HepG2 (cell line): ENCODE results near the gene RUNX3. TPM values are rescaled to one million over a fixed set of nuclear protein-coding genes. Genes with fewer than 3 reads are reported as not detected.

Source experiments
- HOXA3 ChIP-seq: sonication (generic); formaldehyde crosslinking; IDR thresholded peaks from 2 replicates; pipeline ENCODE4 v1.5.0; 2020; ENCODE audit warnings: missing genetic modification reagents
- NR1H2 ChIP-seq: sonication (generic); formaldehyde crosslinking; IDR thresholded peaks from 2 replicates; pipeline ENCODE4 v1.8.1; 2022; ENCODE audit warnings: low read depth, missing genetic modification reagents, borderline replicate concordance
- PHF20 ChIP-seq: sonication (generic); formaldehyde crosslinking; IDR thresholded peaks from 2 replicates; pipeline ENCODE4 v1.5.0; 2020; ENCODE audit warnings: mild to moderate bottlenecking, missing genetic modification reagents
- TFDP1 ChIP-seq: IDR thresholded peaks from 2 replicates; pipeline ENCODE4 v1.6.1; 2016; ENCODE audit warnings: missing compliant biosample characterization, missing genetic modification reagents, borderline replicate concordance
- ZHX2 ChIP-seq, 2 experiments: sonication (generic) in 1 of 2; formaldehyde crosslinking in 1 of 2; IDR thresholded peaks; 2 replicates each; pipeline versions ENCODE4 v1.6.1 to v1.9.0; 2014 to 2022; ENCODE audit warnings: antibody characterized with exemption in 1 of 2, borderline replicate concordance in 1 of 2, inconsistent platforms in 1 of 2, low read depth in 1 of 2, missing genetic modification reagents in 1 of 2
- ZMYM2 ChIP-seq: sonication (generic); formaldehyde crosslinking; IDR thresholded peaks from 2 replicates; pipeline ENCODE4 v1.8.0; 2022; ENCODE audit warnings: mild to moderate bottlenecking, missing genetic modification reagents
- ZNF124 ChIP-seq: sonication (generic); formaldehyde crosslinking; IDR thresholded peaks from 2 replicates; pipeline ENCODE4 v1.4.0; 2020; ENCODE audit warnings: missing genetic modification reagents
- ZNF17 ChIP-seq: sonication (generic); formaldehyde crosslinking; IDR thresholded peaks from 2 replicates; pipeline ENCODE4 v1.5.0; 2020; ENCODE audit warnings: mild to moderate bottlenecking, missing genetic modification reagents
- ZNF329 ChIP-seq: sonication (generic); formaldehyde crosslinking; IDR thresholded peaks from 2 replicates; pipeline ENCODE4 v1.9.0; 2021; ENCODE audit warnings: low read depth, mild to moderate bottlenecking, missing genetic modification reagents
- ZNF574 ChIP-seq: sonication (generic); formaldehyde crosslinking; IDR thresholded peaks from 2 replicates; pipeline ENCODE4 v1.4.0; 2020; ENCODE audit warnings: missing genetic modification reagents
- ZNF687 ChIP-seq: sonication (generic); formaldehyde crosslinking; IDR thresholded peaks from 2 replicates; pipeline ENCODE4 v1.5.1; 2020; ENCODE audit warnings: mild to moderate bottlenecking, missing genetic modification reagents, moderate library complexity
- polyA plus RNA-seq, 8 experiments: library from polyadenylated mRNA; depleted of rRNA in 3 of 8; stranded (reverse) in 7 of 8; unstranded in 1 of 8; fragments of >200 nt; fragmentation: Illumina TruSeq in 4 of 8; extraction: Trizol in 4 of 8; gene quantifications; 2 replicates each; pipeline versions ENCODE4 v1.2.1 to v1.2.3, GENCODE V29; 2011 to 2016; ENCODE audit warnings: low read depth in 4 of 8, missing spikeins in 1 of 8, mixed read lengths in 1 of 8; ENCODE audit not compliant: insufficient read depth in 1 of 8
- total RNA-seq, 5 experiments: library from RNA; depleted of rRNA; stranded (reverse); fragments of >200 nt; fragmentation: Illumina TruSeq; extraction: Trizol; gene quantifications; 2 replicates each; pipeline ENCODE4 v1.2.3, GENCODE V29; 2016; ENCODE audit warnings: low read depth in 1 of 5
- TF ChIP-seq, protein P1 (sequence below): IDR thresholded peaks from 2 replicates; pipeline ENCODE4 v1.6.1; 2012; ENCODE audit warnings: inconsistent platforms

The RUNX3 gene
- total and polyA plus RNA-seq, 2 of the 13 experiments (the other 11 are each of a cell fraction or from before 2014, with no cell fraction given): 0.04 to 0.22 TPM

GRCh38 chr1:24931468-24932231 lies 1.6 kb upstream of the RUNX3 start (continued):
- TF ChIP-seq ZNF574 (CRISPR knock-in tag) (peak; percentile 36; the same call in 1 of the 2 replicates), ZMYM2 (no peak), ZHX2 (IDR thresholded peaks at IDR 0.05; ENCODE audit: low read depth) (no peak), ZHX2 (CRISPR knock-in tag; IDR thresholded peaks at IDR 0.05; ENCODE audit: borderline replicate concordance) (no peak), PHF20 (no peak), NR1H2 (CRISPR knock-in tag) (peak; percentile 73; the same call in 1 of the 2 replicates), HOXA3 (CRISPR knock-in tag) (0 out of 2 replicates have a peak, but pooled peaks have one; percentile 9), ZNF17 (CRISPR knock-in tag) (no peak), ZNF124 (CRISPR knock-in tag) (no peak), ZNF329 (CRISPR knock-in tag) (no peak), TFDP1 (CRISPR knock-in tag) (0 out of 2 replicates have a peak, but pooled peaks have one; percentile 24), ZNF687 (CRISPR knock-in tag) (peak; percentile 69)
- TF ChIP-seq, protein P1, sequence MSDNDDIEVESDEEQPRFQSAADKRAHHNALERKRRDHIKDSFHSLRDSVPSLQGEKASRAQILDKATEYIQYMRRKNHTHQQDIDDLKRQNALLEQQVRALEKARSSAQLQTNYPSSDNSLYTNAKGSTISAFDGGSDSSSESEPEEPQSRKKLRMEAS: peak; percentile 60; the same call in 1 of the 2 replicates
